Measurements from ENCODE around the gene ROR1. TPM values are rescaled to one million over a fixed set of nuclear protein-coding genes. Genes with fewer than 3 reads are reported as not detected.

The ROR1 gene
- total and polyA plus RNA-seq, 10 of the 15 experiments (the other 5 are each of a cell fraction or from before 2014, with no cell fraction given), result 0.02 to 0.08 (median 0.05) TPM; not detected in 6

DNA sequence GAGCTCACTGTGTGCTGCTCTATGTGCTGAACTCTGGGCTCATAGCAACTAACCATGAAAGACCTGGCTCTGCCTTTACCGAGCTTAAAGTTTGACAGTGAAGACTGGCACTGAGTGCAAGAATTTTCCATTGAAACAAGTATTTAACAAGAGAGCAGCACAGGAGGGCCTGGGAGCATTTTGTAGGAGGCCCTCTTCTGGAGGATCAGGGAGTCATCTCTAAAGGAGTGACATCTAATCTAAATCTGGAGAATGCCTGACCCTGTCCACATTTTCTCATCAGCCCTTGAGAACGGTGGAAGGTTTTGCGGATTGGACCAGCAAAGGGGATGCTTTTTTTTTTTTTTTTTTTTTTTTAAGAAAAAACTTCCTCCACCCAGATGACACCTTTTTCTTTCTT lies 150.8 kb downstream of the ROR1 start:
- POLR2A ChIA-PET, result no interaction called here
- RAD21 ChIA-PET (ENCODE audit: unreplicated experiment), result interaction anchor here (1.7 kb wide), 1 partner anchor 213 kb away, joined by 8 read pairs; no protein-coding TSS in a partner anchor
- no TSS peak for BruUV-seq (replicated peaks)
- FAIRE-seq (no peak), ATAC-seq (no peak), DNase-seq (ENCODE audit: low read depth, low spot score) (no peak)
- in situ Hi-C loops (cut with MboI) (no loop called here), intact Hi-C loops (cut with micrococcal nuclease; ENCODE audit: unreplicated experiment) (no loop called here)
- Histone ChIP-seq H4K20me1 (ENCODE audit: control insufficient read depth, insufficient read depth) (no peaks in the 10 kb centered on the region), H3K4me2 (ENCODE audit: control insufficient read depth, insufficient read depth) (no peak overlapping the region), H3K27ac (ENCODE audit: control insufficient read depth, insufficient read depth) (no peak overlapping the region), H3K4me3 (no peak overlapping the region), H3K9me3 (replicated peaks; ENCODE audit: control insufficient read depth, insufficient read depth, low read length) (no peaks in the 10 kb centered on the region), H3K9ac (ENCODE audit: control insufficient read depth, insufficient read depth, low read length) (no peak overlapping the region), H3K79me2 (ENCODE audit: control insufficient read depth, insufficient read depth, low read length) (no peaks in the 10 kb centered on the region), H3K36me3 (ENCODE audit: control insufficient read depth in 2 of 2, insufficient read depth in 2 of 2, low read length in 1 of 2) (no peaks in the 10 kb centered on the region), H3K4me1 (ENCODE audit: control insufficient read depth, insufficient read depth, low read length) (no peaks in the 10 kb centered on the region), H2AFZ (ENCODE audit: control insufficient read depth, low read depth, low read length) (no peak overlapping the region), H3K27me3 (replicated peaks in 1 of 2; ENCODE audit: control insufficient read depth in 2 of 2, insufficient read depth in 2 of 2, low read length in 1 of 2) (no peaks in the 10 kb centered on the region)
- WGBS (ENCODE audit: insufficient coverage, insufficient replicate concordance, low lambda C conversion rate, missing lambda C conversion rate), result 97% methylated on average over 3 of the region's 3 CpGs
- SMC1A ChIA-PET (ENCODE audit: uncharacterized antibody, unreplicated experiment), result interaction anchor here (1.7 kb wide), 1 partner anchor 233 kb away, joined by 5 read pairs; no protein-coding TSS in a partner anchor
- TF ChIP-seq RFX5 (IDR thresholded peaks at IDR 0.05; ENCODE audit: low read depth, low read length) (no peak), WRNIP1 (IDR thresholded peaks at IDR 0.05; ENCODE audit: borderline replicate concordance, low read depth, low read length) (no peak), NFIC (IDR thresholded peaks at IDR 0.05; ENCODE audit: low read depth, low read length) (no peak), IKZF1 (conservative IDR thresholded peaks at IDR 0.05) (no peak), RB1 (IDR thresholded peaks at IDR 0.05; ENCODE audit: borderline replicate concordance) (no peak), SREBF1 (IDR thresholded peaks at IDR 0.05; ENCODE audit: low read length) (no peak), HDGF (IDR thresholded peaks at IDR 0.05) (no peak), FOS (IDR thresholded peaks at IDR 0.05; ENCODE audit: borderline replicate concordance, extremely low read depth, insufficient read length) (no peak), POU2F2 (IDR thresholded peaks at IDR 0.05; ENCODE audit: borderline replicate concordance, low read depth, low read length) (no peak)
- TF ChIP-seq, protein P1, sequence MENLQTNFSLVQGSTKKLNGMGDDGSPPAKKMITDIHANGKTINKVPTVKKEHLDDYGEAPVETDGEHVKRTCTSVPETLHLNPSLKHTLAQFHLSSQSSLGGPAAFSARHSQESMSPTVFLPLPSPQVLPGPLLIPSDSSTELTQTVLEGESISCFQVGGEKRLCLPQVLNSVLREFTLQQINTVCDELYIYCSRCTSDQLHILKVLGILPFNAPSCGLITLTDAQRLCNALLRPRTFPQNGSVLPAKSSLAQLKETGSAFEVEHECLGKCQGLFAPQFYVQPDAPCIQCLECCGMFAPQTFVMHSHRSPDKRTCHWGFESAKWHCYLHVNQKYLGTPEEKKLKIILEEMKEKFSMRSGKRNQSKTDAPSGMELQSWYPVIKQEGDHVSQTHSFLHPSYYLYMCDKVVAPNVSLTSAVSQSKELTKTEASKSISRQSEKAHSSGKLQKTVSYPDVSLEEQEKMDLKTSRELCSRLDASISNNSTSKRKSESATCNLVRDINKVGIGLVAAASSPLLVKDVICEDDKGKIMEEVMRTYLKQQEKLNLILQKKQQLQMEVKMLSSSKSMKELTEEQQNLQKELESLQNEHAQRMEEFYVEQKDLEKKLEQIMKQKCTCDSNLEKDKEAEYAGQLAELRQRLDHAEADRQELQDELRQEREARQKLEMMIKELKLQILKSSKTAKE (IDR thresholded peaks at IDR 0.05; ENCODE audit: low read depth, poor library complexity, severe bottlenecking), result no peak
- TF ChIP-seq, protein P2, sequence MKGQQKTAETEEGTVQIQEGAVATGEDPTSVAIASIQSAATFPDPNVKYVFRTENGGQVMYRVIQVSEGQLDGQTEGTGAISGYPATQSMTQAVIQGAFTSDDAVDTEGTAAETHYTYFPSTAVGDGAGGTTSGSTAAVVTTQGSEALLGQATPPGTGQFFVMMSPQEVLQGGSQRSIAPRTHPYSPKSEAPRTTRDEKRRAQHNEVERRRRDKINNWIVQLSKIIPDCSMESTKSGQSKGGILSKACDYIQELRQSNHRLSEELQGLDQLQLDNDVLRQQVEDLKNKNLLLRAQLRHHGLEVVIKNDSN (IDR thresholded peaks at IDR 0.05; ENCODE audit: borderline replicate concordance, extremely low read length, insufficient read depth, low read depth, low read length), result no peak
- TF ChIP-seq, protein P3, sequence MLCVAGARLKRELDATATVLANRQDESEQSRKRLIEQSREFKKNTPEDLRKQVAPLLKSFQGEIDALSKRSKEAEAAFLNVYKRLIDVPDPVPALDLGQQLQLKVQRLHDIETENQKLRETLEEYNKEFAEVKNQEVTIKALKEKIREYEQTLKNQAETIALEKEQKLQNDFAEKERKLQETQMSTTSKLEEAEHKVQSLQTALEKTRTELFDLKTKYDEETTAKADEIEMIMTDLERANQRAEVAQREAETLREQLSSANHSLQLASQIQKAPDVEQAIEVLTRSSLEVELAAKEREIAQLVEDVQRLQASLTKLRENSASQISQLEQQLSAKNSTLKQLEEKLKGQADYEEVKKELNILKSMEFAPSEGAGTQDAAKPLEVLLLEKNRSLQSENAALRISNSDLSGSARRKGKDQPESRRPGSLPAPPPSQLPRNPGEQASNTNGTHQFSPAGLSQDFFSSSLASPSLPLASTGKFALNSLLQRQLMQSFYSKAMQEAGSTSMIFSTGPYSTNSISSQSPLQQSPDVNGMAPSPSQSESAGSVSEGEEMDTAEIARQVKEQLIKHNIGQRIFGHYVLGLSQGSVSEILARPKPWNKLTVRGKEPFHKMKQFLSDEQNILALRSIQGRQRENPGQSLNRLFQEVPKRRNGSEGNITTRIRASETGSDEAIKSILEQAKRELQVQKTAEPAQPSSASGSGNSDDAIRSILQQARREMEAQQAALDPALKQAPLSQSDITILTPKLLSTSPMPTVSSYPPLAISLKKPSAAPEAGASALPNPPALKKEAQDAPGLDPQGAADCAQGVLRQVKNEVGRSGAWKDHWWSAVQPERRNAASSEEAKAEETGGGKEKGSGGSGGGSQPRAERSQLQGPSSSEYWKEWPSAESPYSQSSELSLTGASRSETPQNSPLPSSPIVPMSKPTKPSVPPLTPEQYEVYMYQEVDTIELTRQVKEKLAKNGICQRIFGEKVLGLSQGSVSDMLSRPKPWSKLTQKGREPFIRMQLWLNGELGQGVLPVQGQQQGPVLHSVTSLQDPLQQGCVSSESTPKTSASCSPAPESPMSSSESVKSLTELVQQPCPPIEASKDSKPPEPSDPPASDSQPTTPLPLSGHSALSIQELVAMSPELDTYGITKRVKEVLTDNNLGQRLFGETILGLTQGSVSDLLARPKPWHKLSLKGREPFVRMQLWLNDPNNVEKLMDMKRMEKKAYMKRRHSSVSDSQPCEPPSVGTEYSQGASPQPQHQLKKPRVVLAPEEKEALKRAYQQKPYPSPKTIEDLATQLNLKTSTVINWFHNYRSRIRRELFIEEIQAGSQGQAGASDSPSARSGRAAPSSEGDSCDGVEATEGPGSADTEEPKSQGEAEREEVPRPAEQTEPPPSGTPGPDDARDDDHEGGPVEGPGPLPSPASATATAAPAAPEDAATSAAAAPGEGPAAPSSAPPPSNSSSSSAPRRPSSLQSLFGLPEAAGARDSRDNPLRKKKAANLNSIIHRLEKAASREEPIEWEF (IDR thresholded peaks at IDR 0.05; ENCODE audit: insufficient replicate concordance, low read depth, low read length), result no peak
- TF ChIP-seq, protein P4, sequence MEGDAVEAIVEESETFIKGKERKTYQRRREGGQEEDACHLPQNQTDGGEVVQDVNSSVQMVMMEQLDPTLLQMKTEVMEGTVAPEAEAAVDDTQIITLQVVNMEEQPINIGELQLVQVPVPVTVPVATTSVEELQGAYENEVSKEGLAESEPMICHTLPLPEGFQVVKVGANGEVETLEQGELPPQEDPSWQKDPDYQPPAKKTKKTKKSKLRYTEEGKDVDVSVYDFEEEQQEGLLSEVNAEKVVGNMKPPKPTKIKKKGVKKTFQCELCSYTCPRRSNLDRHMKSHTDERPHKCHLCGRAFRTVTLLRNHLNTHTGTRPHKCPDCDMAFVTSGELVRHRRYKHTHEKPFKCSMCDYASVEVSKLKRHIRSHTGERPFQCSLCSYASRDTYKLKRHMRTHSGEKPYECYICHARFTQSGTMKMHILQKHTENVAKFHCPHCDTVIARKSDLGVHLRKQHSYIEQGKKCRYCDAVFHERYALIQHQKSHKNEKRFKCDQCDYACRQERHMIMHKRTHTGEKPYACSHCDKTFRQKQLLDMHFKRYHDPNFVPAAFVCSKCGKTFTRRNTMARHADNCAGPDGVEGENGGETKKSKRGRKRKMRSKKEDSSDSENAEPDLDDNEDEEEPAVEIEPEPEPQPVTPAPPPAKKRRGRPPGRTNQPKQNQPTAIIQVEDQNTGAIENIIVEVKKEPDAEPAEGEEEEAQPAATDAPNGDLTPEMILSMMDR (IDR thresholded peaks at IDR 0.05 in 2 of 3, conservative IDR thresholded peaks at IDR 0.05 in 1 of 3; ENCODE audit: control insufficient read depth in 2 of 3, extremely low read depth in 1 of 3, insufficient read depth in 1 of 3, low read depth in 3 of 3, low read length in 3 of 3), result no peak
- CTCF ChIA-PET, result interaction anchor here (0.9 kb wide), 1 partner anchor 9 kb away, joined by 3 read pairs; no protein-coding TSS in a partner anchor
